HEK293T (cell line): ENCODE measurements around the gene DBN1.
"Not testable (repeated sequence)": the region's sequence is repeated elsewhere in the genome, so short reads cannot be mapped to it uniquely, and the experiment has no call there.

Experiments used
- CTCF ChIA-PET: fragments of 350-600 bp; formaldehyde crosslinking; extraction: SDS; loops from one replicate; lab custom pipeline; 2021; ENCODE audit warnings: antibody characterized with exemption, inconsistent platforms; lab: Yijun Ruan, JAX
- POLR2A ChIA-PET: fragments of 350-600 bp; formaldehyde crosslinking; extraction: SDS; loops from one replicate; lab custom pipeline; 2020; ENCODE audit warnings: antibody characterized with exemption, inconsistent platforms; lab: Yijun Ruan, JAX
- DNase-seq: peaks from one replicate; pipeline ENCODE4 v3.0.0; 2012; ENCODE audit warnings: mixed read lengths; ENCODE audit errors: extremely low spot score
- ARNT ChIP-seq: fragments of 450-650 bp; IDR thresholded peaks from 2 replicates; pipeline ENCODE4 v1.6.1; 2017; ENCODE audit warnings: mild to moderate bottlenecking
- BHLHE40 ChIP-seq: fragments of 450-650 bp; IDR thresholded peaks from 2 replicates; pipeline ENCODE4 v1.6.1; 2016; ENCODE audit warnings: mild to moderate bottlenecking, moderate library complexity, borderline replicate concordance
- CTBP1 ChIP-seq: fragments of 450-650 bp; IDR thresholded peaks from 2 replicates; pipeline ENCODE4 v1.6.1; 2016; ENCODE audit warnings: borderline replicate concordance
- ELF4 ChIP-seq: fragments of 450-650 bp; IDR thresholded peaks from 2 replicates; pipeline ENCODE4 v1.6.1; 2017; ENCODE audit warnings: antibody characterized with exemption
- FOXA1 ChIP-seq: fragments of 450-650 bp; IDR thresholded peaks from 2 replicates; pipeline ENCODE4 v1.6.1; 2016; ENCODE audit warnings: mild to moderate bottlenecking
- FOXK2 ChIP-seq: fragments of 450-650 bp; IDR thresholded peaks from 2 replicates; pipeline ENCODE4 v1.6.1; 2016; ENCODE audit warnings: mild to moderate bottlenecking
- FOXM1 ChIP-seq: fragments of 450-650 bp; IDR thresholded peaks from 2 replicates; pipeline ENCODE4 v1.6.1; 2017; ENCODE audit warnings: mild to moderate bottlenecking, borderline replicate concordance
- HDGF ChIP-seq: fragments of 450-650 bp; IDR thresholded peaks from 2 replicates; pipeline ENCODE4 v1.6.1; 2017; ENCODE audit warnings: antibody characterized with exemption, borderline replicate concordance
- L3MBTL2 ChIP-seq: fragments of 450-650 bp; conservative IDR thresholded peaks from 2 replicates; pipeline ENCODE4 v1.6.1; 2016; ENCODE audit warnings: mild to moderate bottlenecking
- LEF1 ChIP-seq: fragments of 450-650 bp; IDR thresholded peaks from 2 replicates; pipeline ENCODE4 v1.6.1; 2017; ENCODE audit warnings: mild to moderate bottlenecking, borderline replicate concordance
- NFRKB ChIP-seq: fragments of 450-650 bp; IDR thresholded peaks from 2 replicates; pipeline ENCODE4 v1.6.1; 2016; ENCODE audit warnings: mild to moderate bottlenecking, moderate library complexity
- PKNOX1 ChIP-seq: fragments of 450-650 bp; IDR thresholded peaks from 2 replicates; pipeline ENCODE4 v1.6.1; 2016
- SP1 ChIP-seq: fragments of 450-650 bp; IDR thresholded peaks from 2 replicates; pipeline ENCODE4 v1.6.1; 2017
- SUZ12 ChIP-seq: fragments of 450-650 bp; IDR thresholded peaks from 2 replicates; pipeline ENCODE4 v1.6.1; 2016; ENCODE audit warnings: mild to moderate bottlenecking
- TARDBP ChIP-seq: fragments of 450-650 bp; IDR thresholded peaks from 2 replicates; pipeline ENCODE4 v1.6.1; 2016
- ZNF384 ChIP-seq: fragments of 450-650 bp; IDR thresholded peaks from 2 replicates; pipeline ENCODE4 v1.6.1; 2016

Gene DBN1

GRCh38 chr5:177425196-177425800, 48.1 kb downstream of the DBN1 start:
- no peak for DNase-seq
- no peak for TF ChIP-seq ARNT
- TF ChIP-seq SUZ12, result no peak
- no peak for TF ChIP-seq FOXA1
- CTCF ChIA-PET, result interaction anchor here (1.1 to 3.2 kb wide), 3 partner anchors 21 to 32 kb away, joined by 3 to 23 read pairs (median 3); no protein-coding TSS in a partner anchor
- POLR2A ChIA-PET, result interaction anchor here (0.9 to 4.7 kb wide), 10 partner anchors 10 to 58 kb away, joined by 3 to 69 read pairs (median 14); partner anchors contain the start of genes F12 and PRR7

GRCh38 chr5:177423671-177424070, 49.8 kb downstream of the DBN1 start:
- TF ChIP-seq TARDBP, result no peak
- no peak for TF ChIP-seq ARNT
- no peak for TF ChIP-seq FOXK2
- TF ChIP-seq CTBP1, result no peak
- no peak for TF ChIP-seq ZNF384
- TF ChIP-seq ELF4, result no peak
- TF ChIP-seq HDGF, result no peak
- no peak for TF ChIP-seq SUZ12
- no peak for TF ChIP-seq NFRKB
- TF ChIP-seq SP1, result no peak
- TF ChIP-seq FOXM1, result no peak
- TF ChIP-seq BHLHE40, result no peak
- no peak for TF ChIP-seq PKNOX1
- TF ChIP-seq LEF1, result no peak
- no peak for TF ChIP-seq FOXA1
- no peak for TF ChIP-seq L3MBTL2
- no peak for DNase-seq
- ChIA-PET CTCF (interaction anchor here (1.2 kb wide), 1 partner anchor 53 kb away, joined by 4 read pairs; no protein-coding TSS in a partner anchor), POLR2A (interaction anchor here (1.0 to 4.7 kb wide), 2 partner anchors 19 to 20 kb away, joined by 3 to 69 read pairs; partner anchors contain the start of gene PRR7)

- DNase-seq, result no peak
- ChIA-PET CTCF (interaction anchor here (0.6 kb wide), 1 partner anchor 17 kb away, joined by 3 read pairs; no protein-coding TSS in a partner anchor), POLR2A (no interaction called here)
- TF ChIP-seq HDGF (no peak), FOXM1 (no peak), L3MBTL2 (no peak), LEF1 (no peak), SP1 (no peak), CTBP1 (no peak), BHLHE40 (no peak), PKNOX1 (no peak), SUZ12 (no peak), ZNF384 (no peak), ELF4 (no peak), NFRKB (no peak), FOXA1 (no peak), ARNT (no peak), TARDBP (no peak)
Observed at GRCh38 chr5:177421062-177421798, 52.2 kb downstream of the DBN1 start.

GRCh38 chr5:177420472-177420871, 53.0 kb downstream of the DBN1 start:
- DNase-seq, POLR2A ChIA-PET: not testable (repeated sequence)
- CTCF ChIA-PET, result interaction anchor here (0.7 kb wide), 1 partner anchor 114 kb away, joined by 4 read pairs; no protein-coding TSS in a partner anchor

GRCh38 chr5:177419046-177419445, 54.4 kb downstream of the DBN1 start:
- CTCF ChIA-PET, result interaction anchor here (1.0 kb wide), 1 partner anchor 30 kb away, joined by 3 read pairs; no protein-coding TSS in a partner anchor
- TF ChIP-seq L3MBTL2 (no peak), NFRKB (no peak), SUZ12 (no peak), FOXM1 (no peak), FOXA1 (no peak), HDGF (no peak), CTBP1 (no peak), ZNF384 (no peak), LEF1 (no peak), FOXK2 (no peak), SP1 (no peak), PKNOX1 (no peak), TARDBP (no peak), ARNT (no peak)
- no peak for DNase-seq
- POLR2A ChIA-PET, result no interaction called here

- CTCF ChIA-PET, result interaction anchor here (0.7 to 1.5 kb wide), 3 partner anchors 8 to 757 kb away, joined by 3 to 7 read pairs (median 4); no protein-coding TSS in a partner anchor
- not testable (repeated sequence) for DNase-seq
- POLR2A ChIA-PET, result interaction anchor here (4.9 kb wide), 1 partner anchor 9 kb away, joined by 19 read pairs; the partner anchor contains the start of gene GRK6
Observed at GRCh38 chr5:177417081-177417480, 56.4 kb downstream of the DBN1 start.
